HCT116 (cell line): ENCODE data around the gene APH1B. TPM values are rescaled to one million over a fixed set of nuclear protein-coding genes. Genes with fewer than 3 reads are reported as not detected.

Experiments used
- ATAC-seq: fragments of 200-7000 bp; cut with Tn5 transposase; 2 replicates; pipeline ENCODE4 v1.9.1; 2020; ENCODE audit warnings: mild to moderate bottlenecking, moderate library complexity
- BruUV-seq: library from RNA; stranded (reverse); fragments of 400-500 nt; replicated peaks from 2 replicates; lab custom pipeline; 2021; lab: Mats Ljungman, UMichigan
- CTCF ChIA-PET: fragments of 300-600 bp; sonication (Branson Sonifier 250); formaldehyde crosslinking; loops from one replicate; lab custom pipeline; 2021; ENCODE audit warnings: antibody characterized with exemption; lab: Charles Lee
- POLR2A ChIA-PET: fragments of 300-600, 350-600 bp; sonication (Branson Sonifier 250); formaldehyde crosslinking; loops from one replicate; lab custom pipeline; 2021; ENCODE audit warnings: antibody characterized with exemption; lab: Charles Lee
- RAD21 ChIA-PET, 2 experiments: fragments of 300-600 bp; sonication (Branson Sonifier 250); formaldehyde crosslinking; loops; one replicate each; lab custom pipeline; 2023; ENCODE audit warnings: low total read pairs in 2 of 2; ENCODE audit not compliant: uncharacterized antibody in 2 of 2, unreplicated experiment in 2 of 2, low non-redundant PET in 1 of 2; lab: Charles Lee
- DNase-seq: peaks from one replicate; pipeline ENCODE4 v3.0.0-alpha.2; 2010; ENCODE audit warnings: low read depth, low spot score
- H2AFZ ChIP-seq: fragments of 200-600 bp; shearing (Covaris generic), sonication (generic); 2 replicates; pipeline ENCODE4 v1.6.1; 2017; ENCODE audit warnings: low read depth, mixed run types, mixed read lengths, antibody characterized with exemption, low read length; ENCODE audit not compliant: poor library complexity, severe bottlenecking
- H3K27ac ChIP-seq: 2 replicates; pipeline ENCODE4 v1.5.1; 2012; ENCODE audit warnings: low read depth, low read length
- H3K27me3 ChIP-seq: fragments of 200-600 bp; sonication (generic); 2 replicates; pipeline ENCODE4 v1.6.1; 2016; ENCODE audit warnings: mixed run types, low read length, mixed read lengths; ENCODE audit not compliant: insufficient read depth
- H3K36me3 ChIP-seq, 2 experiments: fragments of 200-500 bp in 1 of 2; fragments of 200-600 bp in 1 of 2; sonication (Bioruptor generic) in 1 of 2; sonication (generic) in 1 of 2; 2 replicates each; pipeline versions ENCODE4 v1.5.1 to v1.6.1; 2014 to 2016; ENCODE audit warnings: low read length in 2 of 2, inconsistent platforms in 1 of 2, mixed read lengths in 1 of 2, mixed run types in 1 of 2; ENCODE audit not compliant: insufficient read depth in 2 of 2, control insufficient read depth in 1 of 2
- H3K4me1 ChIP-seq, 2 experiments: fragments of 200-600 bp in 1 of 2; sonication (generic) in 1 of 2; 2 replicates each; pipeline versions ENCODE4 v1.5.1 to v1.6.1; 2012 to 2017; ENCODE audit warnings: low read length in 2 of 2, inconsistent platforms in 1 of 2, mild to moderate bottlenecking in 1 of 2, mixed read lengths in 1 of 2, mixed run types in 1 of 2, moderate library complexity in 1 of 2; ENCODE audit not compliant: insufficient read depth in 2 of 2, control insufficient read depth in 1 of 2
- H3K4me2 ChIP-seq: fragments of 200-600 bp; sonication (generic); 2 replicates; pipeline ENCODE4 v1.6.1; 2017; ENCODE audit warnings: mixed run types, low read length, mixed read lengths
- H3K4me3 ChIP-seq, 2 experiments: fragments of 200-600 bp in 1 of 2; sonication (generic) in 1 of 2; replicated peaks in 1 of 2; 2 replicates each; pipeline ENCODE4 v1.5.1; 2011 to 2016; ENCODE audit warnings: low read length in 2 of 2, control low read depth in 1 of 2, low read depth in 1 of 2, mild to moderate bottlenecking in 1 of 2, mixed read lengths in 1 of 2, mixed run types in 1 of 2
- H3K79me2 ChIP-seq: fragments of 200-600 bp; sonication (generic); 2 replicates; pipeline ENCODE4 v1.6.1; 2017; ENCODE audit warnings: mild to moderate bottlenecking, mixed run types, low read length, moderate library complexity, mixed read lengths; ENCODE audit not compliant: insufficient read depth
- H3K9ac ChIP-seq: fragments of 200-600 bp; sonication (generic); 2 replicates; pipeline ENCODE4 v1.6.1; 2016; ENCODE audit warnings: low read length, mixed read lengths
- H3K9me2 ChIP-seq: fragments of 200-600 bp; sonication (generic), shearing (Covaris generic); 2 replicates; pipeline ENCODE4 v1.6.1; 2017; ENCODE audit warnings: mixed run types, mild to moderate bottlenecking, moderate library complexity; ENCODE audit not compliant: insufficient read depth
- H3K9me3 ChIP-seq, 2 experiments: fragments of 200-500 bp in 1 of 2; fragments of 200-600 bp in 1 of 2; sonication (Bioruptor generic) in 1 of 2; sonication (generic) in 1 of 2; 2 replicates each; pipeline ENCODE4 v1.6.1; 2014 to 2017; ENCODE audit warnings: low read length in 2 of 2, mixed read lengths in 2 of 2, inconsistent platforms in 1 of 2, low read depth in 1 of 2, mild to moderate bottlenecking in 1 of 2, mixed run types in 1 of 2, moderate library complexity in 1 of 2; ENCODE audit not compliant: control insufficient read depth in 1 of 2, insufficient read depth in 1 of 2
- H4K20me1 ChIP-seq: fragments of 200-600 bp; sonication (generic), shearing (Covaris generic); 2 replicates; pipeline ENCODE4 v1.6.1; 2017; ENCODE audit warnings: mixed run types, mild to moderate bottlenecking, moderate library complexity; ENCODE audit not compliant: insufficient read depth
- CTCF ChIP-seq, 3 experiments: fragments of 200-600 bp in 1 of 3; sonication (generic) in 1 of 3; IDR thresholded peaks in 2 of 3; conservative IDR thresholded peaks in 1 of 3; 2 replicates each; pipeline ENCODE4 v1.5.1; 2012 to 2017; ENCODE audit warnings: low read depth in 2 of 3, low read length in 2 of 3, antibody characterized with exemption in 1 of 3, borderline replicate concordance in 1 of 3, control low read depth in 1 of 3, mild to moderate bottlenecking in 1 of 3, mixed read lengths in 1 of 3, mixed run types in 1 of 3, moderate library complexity in 1 of 3; ENCODE audit not compliant: insufficient read depth in 1 of 3
- EZH2phosphoT487 ChIP-seq: fragments of 200-600 bp; IDR thresholded peaks from 2 replicates; pipeline ENCODE4 v1.6.1; 2018; ENCODE audit warnings: antibody characterized with exemption, borderline replicate concordance
- RAD21 ChIP-seq: IDR thresholded peaks from 2 replicates; pipeline ENCODE4 v1.6.1; 2012; ENCODE audit warnings: low read depth, mild to moderate bottlenecking
- REST ChIP-seq: IDR thresholded peaks from 2 replicates; pipeline ENCODE4 v1.6.1; 2012; ENCODE audit warnings: low read depth
- SIN3A ChIP-seq: IDR thresholded peaks from 2 replicates; pipeline ENCODE4 v1.6.1; 2012; ENCODE audit warnings: low read depth
- SP1 ChIP-seq: IDR thresholded peaks from 2 replicates; pipeline ENCODE4 v1.6.1; 2012; ENCODE audit warnings: low read depth
- SRF ChIP-seq: IDR thresholded peaks from 2 replicates; pipeline ENCODE4 v1.6.1; 2012; ENCODE audit warnings: low read depth
- ZBTB33 ChIP-seq: IDR thresholded peaks from 2 replicates; pipeline ENCODE4 v1.6.1; 2011; ENCODE audit warnings: mild to moderate bottlenecking, low read length, moderate library complexity; ENCODE audit not compliant: insufficient replicate concordance; ENCODE audit errors: extremely low read depth
- ZNF274 ChIP-seq: fragments of 200-500 bp; sonication (Bioruptor generic); IDR thresholded peaks from 2 replicates; pipeline ENCODE4 v1.6.1; 2014; ENCODE audit warnings: mild to moderate bottlenecking, low read depth, low read length, inconsistent platforms
- intact Hi-C: fragments of 100-400 bp; cut with micrococcal nuclease; formaldehyde crosslinking; loops from 2 replicates; pipeline ENCODE4 v1.10.0; 2022
- total RNA-seq: library from RNA; stranded (reverse); gene quantifications from one replicate; pipeline ENCODE4 v1.2.1, GENCODE V29; 2021; ENCODE audit not compliant: unreplicated experiment

Gene APH1B
- total RNA-seq, 1 experiment from 2014 or later, result 8.5 TPM

- POLR2A ChIA-PET, result no interaction called here
Measured at GRCh38 chr15:63292771-63293170, 15.4 kb downstream of the APH1B start.

More at GRCh38 chr15:63292771-63293170, 15.4 kb downstream of the APH1B start:
- Histone ChIP-seq H2AFZ (no peak overlapping the region), H3K4me2 (no peak overlapping the region), H3K36me3 (no peaks in the 10 kb centered on the region), H3K27ac (no peak overlapping the region), H3K9me2 (no peaks in the 10 kb centered on the region), H3K79me2 (no peaks in the 10 kb centered on the region), H3K4me1 (peaks cover 0 to 7% of the 10 kb centered on the region in 2 experiments; a peak in 2 of 4 replicates), H4K20me1 (no peaks in the 10 kb centered on the region), H3K9me3 (no peaks in the 10 kb centered on the region), H3K4me3 (no peak overlapping the region), H3K9ac (no peak overlapping the region), H3K27me3 (no peaks in the 10 kb centered on the region)
- RAD21 ChIA-PET, result no interaction called here
- intact Hi-C loops, result no loop called here
- DNase-seq, result no peak
- no peak for ATAC-seq
- TF ChIP-seq CTCF (IDR thresholded peaks at IDR 0.05 in 2 of 3, conservative IDR thresholded peaks at IDR 0.05 in 1 of 3; ENCODE audit: borderline replicate concordance in 1 of 3, insufficient read depth in 1 of 3, low read depth in 2 of 3, low read length in 2 of 3) (no peak), SRF (no peak), SIN3A (no peak), EZH2phosphoT487 (no peak), RAD21 (no peak), ZBTB33 (no peak), REST (no peak), ZNF274 (no peak), SP1 (no peak)
- BruUV-seq, result no TSS peak
- CTCF ChIA-PET, result interaction anchor here (2.4 kb wide), 1 partner anchor 110 kb away, joined by 17 read pairs; no protein-coding TSS in a partner anchor
